Chondrocyte (in vitro differentiated cells): ENCODE data around the gene PPP1R2. TPM values are rescaled to one million over a fixed set of nuclear protein-coding genes. Genes with fewer than 3 reads are reported as not detected.

Source experiments
- DNase-seq: peaks from one replicate; pipeline ENCODE4 v3.0.0; 2021; ENCODE audit warnings: mixed read lengths, low spot score
- H3K27ac Mint-ChIP-seq: one replicate; pipeline ENCODE4 v1.8.0; 2021; ENCODE audit warnings: mild to moderate bottlenecking, moderate library complexity, mixed read lengths; ENCODE audit not compliant: unreplicated experiment
- H3K27me3 Mint-ChIP-seq: 2 replicates; pipeline ENCODE4 v1.8.0; 2021; ENCODE audit warnings: low read depth, mixed read lengths
- H3K36me3 Mint-ChIP-seq: 2 replicates; pipeline ENCODE4 v1.8.0; 2021; ENCODE audit warnings: low read depth, mixed read lengths
- H3K4me1 Mint-ChIP-seq: 2 replicates; pipeline ENCODE4 v1.8.0; 2021; ENCODE audit warnings: low read depth, mild to moderate bottlenecking, mixed read lengths
- H3K4me3 Mint-ChIP-seq: one replicate; pipeline ENCODE4 v1.8.0; 2021; ENCODE audit warnings: mild to moderate bottlenecking, moderate library complexity, mixed read lengths; ENCODE audit not compliant: unreplicated experiment
- H3K9me3 Mint-ChIP-seq: 2 replicates; pipeline ENCODE4 v1.8.0; 2021; ENCODE audit warnings: low read depth, mixed read lengths
- total RNA-seq: library from RNA; stranded (reverse); gene quantifications from 3 replicates; pipeline ENCODE4 v1.2.1, GENCODE V29; 2021
- TF ChIP-seq, protein P1 (sequence below): fragments of 200-600 bp; sonication (generic); IDR thresholded peaks from 2 replicates; pipeline ENCODE4 v1.5.0; 2021; ENCODE audit warnings: antibody characterized with exemption, mild to moderate bottlenecking, moderate library complexity

Gene PPP1R2
- total RNA-seq, 1 donor from 2014 or later, result 45.8 TPM

DNA sequence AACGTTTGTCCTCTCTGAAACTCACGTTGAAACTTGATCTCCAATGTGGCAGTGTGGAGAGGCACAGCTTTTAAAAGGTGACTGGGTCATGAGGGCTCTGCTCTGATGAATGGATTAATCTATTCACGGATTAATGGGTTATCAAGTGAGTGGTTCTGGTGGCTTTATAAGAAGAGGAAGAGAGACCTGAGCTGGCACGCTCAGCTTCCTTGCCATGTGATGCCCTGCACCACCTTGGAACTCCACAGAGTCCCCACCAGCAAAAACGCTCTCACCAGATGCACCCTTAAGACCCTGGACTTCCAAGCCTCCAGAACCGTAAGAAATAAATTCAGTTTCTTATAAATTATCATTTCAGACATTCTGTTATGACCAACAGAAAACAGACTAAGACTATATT lies 2.6 kb downstream of the PPP1R2 start:
- TF ChIP-seq, protein P1, sequence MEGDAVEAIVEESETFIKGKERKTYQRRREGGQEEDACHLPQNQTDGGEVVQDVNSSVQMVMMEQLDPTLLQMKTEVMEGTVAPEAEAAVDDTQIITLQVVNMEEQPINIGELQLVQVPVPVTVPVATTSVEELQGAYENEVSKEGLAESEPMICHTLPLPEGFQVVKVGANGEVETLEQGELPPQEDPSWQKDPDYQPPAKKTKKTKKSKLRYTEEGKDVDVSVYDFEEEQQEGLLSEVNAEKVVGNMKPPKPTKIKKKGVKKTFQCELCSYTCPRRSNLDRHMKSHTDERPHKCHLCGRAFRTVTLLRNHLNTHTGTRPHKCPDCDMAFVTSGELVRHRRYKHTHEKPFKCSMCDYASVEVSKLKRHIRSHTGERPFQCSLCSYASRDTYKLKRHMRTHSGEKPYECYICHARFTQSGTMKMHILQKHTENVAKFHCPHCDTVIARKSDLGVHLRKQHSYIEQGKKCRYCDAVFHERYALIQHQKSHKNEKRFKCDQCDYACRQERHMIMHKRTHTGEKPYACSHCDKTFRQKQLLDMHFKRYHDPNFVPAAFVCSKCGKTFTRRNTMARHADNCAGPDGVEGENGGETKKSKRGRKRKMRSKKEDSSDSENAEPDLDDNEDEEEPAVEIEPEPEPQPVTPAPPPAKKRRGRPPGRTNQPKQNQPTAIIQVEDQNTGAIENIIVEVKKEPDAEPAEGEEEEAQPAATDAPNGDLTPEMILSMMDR, result no peak
- H3K27me3 Mint-ChIP-seq, result no peaks in the 10 kb centered on the region
- DNase-seq, result no peak

DNA sequence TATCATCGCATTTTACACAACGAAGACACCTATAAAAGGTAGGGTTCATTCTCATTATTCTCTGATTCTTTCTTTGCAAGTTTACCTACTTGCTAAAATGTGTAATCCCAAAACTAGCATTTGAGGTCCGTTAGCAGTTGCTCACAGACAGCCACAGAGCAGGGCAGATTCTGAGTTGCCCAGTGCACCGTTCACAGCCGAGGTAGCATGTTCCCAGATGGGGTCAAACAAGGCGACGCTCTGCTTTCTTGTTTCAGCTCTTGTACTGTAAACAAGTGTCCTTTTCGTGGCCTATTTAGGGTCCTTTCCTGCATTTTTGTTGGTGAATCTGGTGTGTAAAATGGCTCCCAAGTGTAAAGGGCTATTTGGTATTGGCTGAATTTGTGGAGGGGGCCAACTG lies 3.1 kb downstream of the PPP1R2 start:
- H3K4me1 Mint-ChIP-seq, result peaks cover 47% of the 10 kb centered on the region
- no peaks in the 10 kb centered on the region for H3K27me3 Mint-ChIP-seq
- no peak overlapping the region for H3K27ac Mint-ChIP-seq
- no peaks in the 10 kb centered on the region for H3K9me3 Mint-ChIP-seq
- DNase-seq, result no peak
- no peak overlapping the region for H3K4me3 Mint-ChIP-seq
- TF ChIP-seq, protein P1, result no peak
- no peaks in the 10 kb centered on the region for H3K36me3 Mint-ChIP-seq

More for the DNA sequence above, 2.6 kb downstream of the PPP1R2 start:
- H3K36me3 Mint-ChIP-seq, result no peaks in the 10 kb centered on the region
- peaks cover 49% of the 10 kb centered on the region for H3K4me1 Mint-ChIP-seq
- no peak overlapping the region for H3K4me3 Mint-ChIP-seq
- no peak overlapping the region for H3K27ac Mint-ChIP-seq
- no peaks in the 10 kb centered on the region for H3K9me3 Mint-ChIP-seq

DNA sequence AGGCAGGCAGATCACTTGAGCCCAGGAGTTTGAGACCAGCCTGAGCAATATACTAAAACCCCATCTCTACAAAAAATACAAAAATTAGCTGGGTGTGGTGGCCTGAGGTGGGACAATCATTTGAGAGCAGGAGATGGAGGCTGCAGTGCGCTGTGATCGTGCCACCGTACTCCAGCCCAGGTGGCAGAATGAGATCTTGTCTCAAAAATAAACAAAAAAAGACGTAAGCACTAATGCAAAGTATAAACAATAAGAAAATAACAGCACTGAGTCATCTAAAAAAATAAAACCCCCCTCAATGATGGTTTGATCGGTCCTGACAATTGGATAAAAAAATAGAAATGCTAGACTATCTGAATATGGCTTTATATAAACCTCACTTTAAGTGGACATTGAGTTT lies 3.6 kb downstream of the PPP1R2 start:
- no peaks in the 10 kb centered on the region for H3K9me3 Mint-ChIP-seq
- H3K27ac Mint-ChIP-seq, result no peak overlapping the region
- no peak for DNase-seq
- H3K27me3 Mint-ChIP-seq, result no peaks in the 10 kb centered on the region
- TF ChIP-seq, protein P1, result no peak
- peaks cover 1% of the 10 kb centered on the region for H3K36me3 Mint-ChIP-seq
- H3K4me1 Mint-ChIP-seq, result peaks cover 44% of the 10 kb centered on the region
- H3K4me3 Mint-ChIP-seq, result no peak overlapping the region

DNA sequence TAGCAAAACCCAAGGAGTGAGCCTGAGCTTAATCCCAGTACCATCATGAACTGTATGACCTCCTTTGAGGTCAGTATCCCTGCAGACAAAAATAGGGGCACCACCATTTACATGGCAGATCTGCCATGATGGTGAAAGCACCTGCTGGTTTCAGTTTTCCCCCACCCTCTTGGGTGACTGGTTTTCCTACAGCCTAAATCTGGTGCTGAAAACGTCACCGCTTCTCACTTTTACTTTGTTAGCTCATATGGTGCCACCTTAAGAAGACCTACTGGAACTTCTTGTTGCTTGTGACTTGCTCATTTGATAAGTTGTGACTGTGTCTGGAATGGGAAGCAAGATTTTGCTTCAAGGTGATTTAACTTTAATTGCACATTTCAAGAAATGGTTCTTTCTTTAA lies 5.1 kb downstream of the PPP1R2 start:
- Mint-ChIP-seq H3K36me3 (peaks cover 1% of the 10 kb centered on the region), H3K4me1 (peaks cover 39% of the 10 kb centered on the region), H3K27ac (no peak overlapping the region), H3K4me3 (no peak overlapping the region), H3K9me3 (no peaks in the 10 kb centered on the region), H3K27me3 (no peaks in the 10 kb centered on the region)
- TF ChIP-seq, protein P1, result no peak
- DNase-seq, result no peak

DNA sequence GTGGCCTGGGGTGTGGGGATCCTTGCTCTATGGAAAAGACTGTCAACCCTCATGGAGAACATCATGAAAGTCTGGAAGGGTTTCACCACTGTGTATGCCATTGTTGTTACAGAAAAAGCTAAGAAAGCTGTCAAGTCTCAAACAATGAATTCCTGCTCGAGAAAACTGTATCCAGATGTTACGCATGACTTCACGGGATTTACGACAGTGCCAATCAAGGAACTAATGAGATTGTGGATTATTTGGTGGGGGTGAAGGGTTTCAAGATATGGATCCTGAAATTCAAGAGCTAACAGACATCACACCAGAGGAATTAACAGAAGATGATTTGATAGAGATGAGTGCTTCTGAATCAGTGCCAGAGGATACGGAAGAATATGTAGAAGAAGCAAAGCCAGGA lies 7.8 kb downstream of the PPP1R2 start:
- H3K36me3 Mint-ChIP-seq, result peaks cover 1% of the 10 kb centered on the region
- H3K4me1 Mint-ChIP-seq, result peaks cover 33% of the 10 kb centered on the region
- H3K27ac Mint-ChIP-seq, result no peak overlapping the region
- no peaks in the 10 kb centered on the region for H3K27me3 Mint-ChIP-seq
- H3K4me3 Mint-ChIP-seq, result no peak overlapping the region
- TF ChIP-seq, protein P1, result no peak
- DNase-seq, result no peak
- no peaks in the 10 kb centered on the region for H3K9me3 Mint-ChIP-seq
